ENCODE results near the gene ZNF526. TPM values are rescaled to one million over a fixed set of nuclear protein-coding genes. Genes with fewer than 3 reads are reported as not detected.
A peak's percentile ranks its signal among the peaks of the same experiment; 100 is the strongest.

Gene ZNF526
- polyA plus RNA-seq, 3 donors, result 0.96 to 3.4 (median 1.3) TPM

GRCh38 chr19:42177686-42178019 is 42.5 kb upstream of the ZNF526 start:
- no peak overlapping the region for H3K27ac ChIP-seq (ENCODE audit: low read depth in 1 of 2, low read length in 2 of 2)
- H3K4me3 ChIP-seq (replicated peaks in 1 of 3; ENCODE audit: low read depth in 2 of 3, low read length in 3 of 3), result no peak overlapping the region
- 44% methylated on average over 3 of the region's 3 CpGs for WGBS (ENCODE audit: insufficient coverage)
- Mint-ChIP-seq H3K4me1 (peaks cover 28% of the 10 kb centered on the region), H3K36me3 (peaks cover 5 to 8% of the 10 kb centered on the region in 2 donors), H3K9me3 (peaks cover 0 to 13% (median 6%) of the 10 kb centered on the region in 7 donors), H3K27me3 (ENCODE audit: low read depth in 3 of 3) (peaks cover 33 to 40% (median 36%) of the 10 kb centered on the region in 3 donors), H3K27ac (no peak overlapping the region), H3K4me3 (no peak overlapping the region)
- peaks cover 0 to 11% of the 10 kb centered on the region in 2 donors for H3K9me3 ChIP-seq (replicated peaks in 1 of 2; ENCODE audit: control insufficient read depth in 1 of 2, insufficient read depth in 1 of 2, low read length in 2 of 2)
- DNase-seq, result no peak
- no peaks in the 10 kb centered on the region for H3K36me3 ChIP-seq (replicated peaks in 1 of 2; ENCODE audit: control insufficient read depth in 1 of 2, insufficient read depth in 2 of 2, low read length in 2 of 2)
- intact Hi-C loops (cut with micrococcal nuclease), result no loop called here
- no peaks in the 10 kb centered on the region for H3K79me2 ChIP-seq (ENCODE audit: insufficient read depth, low read length)
- peaks cover 24 to 35% of the 10 kb centered on the region in 2 donors for H3K4me1 ChIP-seq (ENCODE audit: control insufficient read depth in 1 of 2, insufficient read depth in 2 of 2, low read length in 2 of 2)
- H3K27me3 ChIP-seq (ENCODE audit: control insufficient read depth in 2 of 2, insufficient read depth in 2 of 2, low read length in 2 of 2), result peaks cover 46 to 59% of the 10 kb centered on the region in 2 donors
- H4K20me1 ChIP-seq (ENCODE audit: insufficient read depth, low read length), result peaks cover 8% of the 10 kb centered on the region
- H3K4me2 ChIP-seq (replicated peaks; ENCODE audit: extremely low read depth, low read length, poor library complexity, severe bottlenecking), result peak overlapping the region; percentile 79
- no peak overlapping the region for H3K9ac ChIP-seq (ENCODE audit: insufficient read depth, low read length, poor library complexity, severe bottlenecking)
- no peak overlapping the region for H2AFZ ChIP-seq (ENCODE audit: insufficient read depth, low read depth, low read length, poor library complexity, severe bottlenecking)
- TF ChIP-seq CTCF (IDR thresholded peaks at IDR 0.05), result no peak

- H3K4me1 Mint-ChIP-seq, result peaks cover 42% of the 10 kb centered on the region
- 32% methylated on average over 8 of the region's 13 CpGs for WGBS (ENCODE audit: insufficient coverage)
Measured at GRCh38 chr19:42178791-42179674, 41.1 kb upstream of the ZNF526 start.

More at GRCh38 chr19:42178791-42179674, 41.1 kb upstream of the ZNF526 start:
- Mint-ChIP-seq H3K27ac (peak overlapping the region in 1 of 7 donors; percentile 16), H3K9me3 (peaks cover 0 to 12% (median 7%) of the 10 kb centered on the region in 7 donors), H3K27me3 (ENCODE audit: low read depth in 3 of 3) (peaks cover 29 to 34% (median 31%) of the 10 kb centered on the region in 3 donors), H3K36me3 (peaks cover 5 to 8% of the 10 kb centered on the region in 2 donors), H3K4me3 (no peak overlapping the region)
- Histone ChIP-seq H3K9me3 (replicated peaks in 1 of 2; ENCODE audit: control insufficient read depth in 1 of 2, insufficient read depth in 1 of 2, low read length in 2 of 2) (peaks cover 0 to 11% of the 10 kb centered on the region in 2 donors), H3K27me3 (ENCODE audit: control insufficient read depth in 2 of 2, insufficient read depth in 2 of 2, low read length in 2 of 2) (peaks cover 46 to 59% of the 10 kb centered on the region in 2 donors), H3K36me3 (replicated peaks in 1 of 2; ENCODE audit: control insufficient read depth in 1 of 2, insufficient read depth in 2 of 2, low read length in 2 of 2) (no peaks in the 10 kb centered on the region), H3K4me1 (ENCODE audit: control insufficient read depth in 1 of 2, insufficient read depth in 2 of 2, low read length in 2 of 2) (peaks cover 38 to 49% of the 10 kb centered on the region in 2 donors), H3K79me2 (ENCODE audit: insufficient read depth, low read length) (no peaks in the 10 kb centered on the region), H3K4me2 (replicated peaks; ENCODE audit: extremely low read depth, low read length, poor library complexity, severe bottlenecking) (no peak overlapping the region), H3K4me3 (replicated peaks in 1 of 3; ENCODE audit: low read depth in 2 of 3, low read length in 3 of 3) (no peak overlapping the region), H3K9ac (ENCODE audit: insufficient read depth, low read length, poor library complexity, severe bottlenecking) (no peak overlapping the region), H2AFZ (ENCODE audit: insufficient read depth, low read depth, low read length, poor library complexity, severe bottlenecking) (no peak overlapping the region), H4K20me1 (ENCODE audit: insufficient read depth, low read length) (peaks cover 8% of the 10 kb centered on the region), H3K27ac (ENCODE audit: low read depth in 1 of 2, low read length in 2 of 2) (no peak overlapping the region)
- TF ChIP-seq CTCF (IDR thresholded peaks at IDR 0.05), result peak; percentile 43
- DNase-seq, result no peak
- intact Hi-C loops (cut with micrococcal nuclease), result no loop called here
